HG02759 (cell line): ENCODE data around the gene PYGB.
A peak's percentile ranks its signal among the peaks of the same experiment; 100 is the strongest.
"Not testable (repeated sequence)": the region's sequence is repeated elsewhere in the genome, so short reads cannot be mapped to it uniquely, and the experiment has no call there.

Experiments
- ATAC-seq: cut with Tn5 transposase; IDR thresholded peaks from one replicate; pipeline ENCODE4 v1.9.1; 2021; ENCODE audit warnings: mild to moderate bottlenecking, moderate library complexity; ENCODE audit not compliant: unreplicated experiment

The PYGB gene

GRCh38 chr20:25324412-25324811, 76.5 kb downstream of the PYGB start:
- ATAC-seq: peak; percentile 37

DNA sequence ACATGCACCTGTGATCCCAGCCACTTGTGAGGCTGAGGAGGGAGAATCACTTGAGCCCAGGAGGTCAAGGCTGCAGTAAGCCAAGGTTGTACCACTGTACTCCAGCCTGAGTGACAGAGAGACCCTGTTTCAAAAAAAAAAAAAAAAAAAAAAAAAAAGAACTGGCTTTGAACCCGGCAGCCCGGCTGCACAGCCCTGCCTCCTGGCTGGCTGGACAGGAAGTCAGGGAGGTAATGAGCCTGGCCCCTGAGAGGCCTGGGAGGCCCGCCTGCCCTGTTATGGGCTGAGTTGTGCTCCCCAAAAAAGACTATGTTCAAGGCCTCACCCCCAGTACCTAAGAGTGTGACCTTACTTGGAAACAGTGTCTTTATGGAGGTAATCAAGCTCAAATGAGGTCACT, 77.2 kb downstream of the PYGB start:
- ATAC-seq: no peak

GRCh38 chr20:25325997-25326396, 78.1 kb downstream of the PYGB start:
- ATAC-seq: no peak

DNA sequence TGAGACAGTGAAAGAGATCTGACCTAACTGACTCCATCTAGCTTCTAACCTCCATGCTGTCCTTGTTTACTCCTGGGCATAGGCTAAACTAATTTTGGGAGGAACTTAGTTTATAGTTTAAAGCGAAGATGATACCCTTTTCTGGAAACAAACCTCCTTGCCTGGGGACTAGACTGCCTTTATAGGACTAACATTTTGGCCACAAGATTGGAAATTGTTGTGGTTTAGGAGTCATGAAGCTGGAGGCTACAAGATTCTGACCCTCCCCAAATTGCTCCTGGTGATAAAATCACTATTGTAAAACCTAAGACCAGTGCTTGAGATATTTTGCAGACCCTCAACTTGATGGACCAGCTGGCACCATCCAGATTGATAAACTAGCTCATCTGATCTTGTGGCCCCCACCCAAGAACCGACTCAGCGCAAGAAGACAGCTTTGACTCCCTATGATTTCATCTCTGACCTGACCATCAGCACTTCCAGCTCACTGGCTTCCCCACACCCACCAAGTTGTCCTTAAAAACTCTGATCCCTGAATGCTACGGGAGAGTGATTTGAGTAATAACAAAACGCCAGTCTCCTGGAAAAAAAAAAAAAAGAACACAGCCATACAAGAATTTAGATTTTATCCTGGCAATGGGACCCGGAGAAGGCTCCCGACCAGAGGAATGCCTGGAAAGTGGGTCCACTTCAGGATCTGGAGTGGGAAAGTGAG, 79.8 kb downstream of the PYGB start:
- ATAC-seq: no peak

GRCh38 chr20:25328954-25329498, 81.1 kb downstream of the PYGB start:
- ATAC-seq: no peak

GRCh38 chr20:25334972-25335371, 87.1 kb downstream of the PYGB start:
- not testable (repeated sequence) for ATAC-seq

DNA sequence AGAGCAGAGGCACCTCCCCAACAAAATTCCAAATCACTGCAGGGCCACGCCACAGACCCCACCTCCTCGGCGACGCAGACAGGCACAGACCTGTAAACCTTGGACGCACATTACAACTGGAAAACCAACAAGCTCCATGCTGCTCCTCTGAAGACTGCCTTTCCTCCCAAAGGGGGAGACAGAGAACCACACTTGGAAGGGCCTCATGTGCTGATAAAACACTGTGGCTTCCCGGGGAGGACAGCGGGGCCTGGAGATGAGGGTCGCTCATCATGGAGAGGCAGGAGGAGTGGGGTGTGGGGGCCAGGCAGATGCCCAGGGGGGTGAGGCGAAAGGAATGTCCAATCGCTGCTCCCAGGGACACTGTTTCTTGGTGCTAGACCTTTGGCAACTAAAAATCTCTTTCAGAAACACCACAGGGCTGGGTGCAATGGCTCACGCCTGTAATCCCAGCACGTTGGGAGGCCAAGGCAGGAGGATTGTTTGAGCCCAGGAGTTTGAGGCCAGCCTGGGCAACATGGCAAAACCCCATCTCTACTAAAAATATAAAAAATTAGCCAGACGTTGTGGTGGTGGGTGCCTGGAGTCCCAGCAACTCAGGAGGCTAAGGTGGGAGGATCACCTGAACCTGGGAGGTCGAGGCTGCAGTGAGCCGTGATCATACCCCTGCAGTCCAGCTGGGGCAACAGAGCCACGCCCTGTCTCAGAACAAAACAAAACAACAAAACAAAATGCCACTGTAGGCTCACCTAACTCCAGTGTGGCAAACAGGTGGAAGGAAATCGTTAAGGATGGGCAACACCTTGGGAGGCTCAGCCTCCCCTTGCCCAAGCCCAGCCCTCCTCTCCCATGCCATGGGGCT, 88.9 kb downstream of the PYGB start:
- no peak for ATAC-seq

- ATAC-seq: no peak
Observed at GRCh38 chr20:25338112-25339023, 90.5 kb downstream of the PYGB start.

- ATAC-seq: no peak
Observed at GRCh38 chr20:25339608-25340007, 91.7 kb downstream of the PYGB start.

DNA sequence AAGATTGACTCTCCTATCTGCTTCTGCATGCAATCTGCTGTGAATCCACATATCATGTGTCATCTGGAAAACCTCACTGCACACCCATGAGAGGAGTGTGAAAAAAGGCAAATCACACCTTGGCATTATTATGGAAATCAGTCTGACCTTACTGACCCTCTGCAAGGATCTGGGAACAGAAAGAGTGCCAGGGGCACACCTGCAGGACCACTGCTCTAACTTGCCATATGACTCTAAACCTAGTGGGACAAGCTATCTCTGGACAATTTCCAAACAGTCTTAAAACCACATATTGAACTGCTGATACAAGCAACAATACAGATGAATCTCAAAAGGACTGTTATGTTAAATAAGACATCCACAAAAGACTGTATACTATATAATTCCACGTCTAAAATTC, 92.5 kb downstream of the PYGB start:
- ATAC-seq: no peak

- no peak for ATAC-seq
Observed at GRCh38 chr20:25341716-25342680, 94.1 kb downstream of the PYGB start.

GRCh38 chr20:25344634-25345033, 96.7 kb downstream of the PYGB start:
- no peak for ATAC-seq

DNA sequence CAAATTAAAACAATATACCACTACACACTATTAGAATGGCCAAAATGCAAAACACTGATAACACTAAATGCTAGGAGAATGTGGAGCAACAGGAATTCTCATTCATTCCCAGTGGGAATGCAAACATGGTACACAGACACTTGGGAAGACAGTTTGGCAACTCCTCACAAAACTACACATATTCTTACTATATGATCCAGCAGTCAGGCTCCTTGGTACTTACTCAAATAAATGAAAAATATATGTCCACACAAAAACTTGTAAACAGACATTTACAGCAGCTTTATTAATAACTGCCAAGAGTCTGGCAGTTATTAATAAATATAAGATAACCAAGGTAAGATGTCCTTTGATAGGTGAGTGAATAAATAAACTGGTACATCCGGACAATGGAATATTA, 97.8 kb downstream of the PYGB start:
- no peak for ATAC-seq

DNA sequence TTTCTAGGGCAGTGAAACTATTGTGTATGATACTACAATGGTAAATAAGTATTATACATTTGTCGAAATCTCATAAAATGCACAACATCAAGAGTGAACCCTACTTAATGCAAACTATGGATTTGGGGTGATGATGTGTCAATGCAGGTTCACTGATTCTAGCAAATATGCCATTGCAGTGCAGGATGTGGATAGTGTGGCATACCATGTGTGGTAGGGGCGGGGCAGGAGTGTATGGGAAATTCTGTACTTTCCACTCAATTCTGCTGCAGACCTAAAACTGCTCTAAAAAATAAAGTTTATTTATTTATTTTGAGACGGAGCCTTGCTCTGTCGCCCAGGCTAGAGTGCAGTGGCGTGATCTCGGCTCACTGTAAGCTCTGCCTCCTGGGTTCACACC, 98.5 kb downstream of the PYGB start:
- ATAC-seq: no peak
